ENCODE results near the gene GALNT10.

GRCh38 chr5:154367101-154367500 lies 176.6 kb downstream of the GALNT10 start:
- TF ChIP-seq CTCF (conservative IDR thresholded peaks at IDR 0.05 in 1 of 2, IDR thresholded peaks at IDR 0.05 in 1 of 2; ENCODE audit: low read depth in 1 of 2, low read length in 2 of 2), result no peak
- TF ChIP-seq EZH2 (IDR thresholded peaks at IDR 0.05; ENCODE audit: low read length, missing control alignments), result no peak

Measured in fibroblast of lung (primary cell).